ENCODE results near the gene XPO4.
"Not testable (repeated sequence)": the region's sequence is repeated elsewhere in the genome, so short reads cannot be mapped to it uniquely, and the experiment has no call there.

XPO4 gene
- total RNA-seq = 126 to 154 reads per million in 2 donors

GRCh38 chr13:20902438-20903163 is at the start of gene XPO4:
Gene XPO4, minus strand, starts transcription at chr13:20902746. Its CDS starts 8 bp downstream, at chr13:20902738.
- peak; percentile 72 for DNase-seq

GRCh38 chr13:20948001-20948400 is 45.5 kb upstream of the XPO4 start:
- DNase-seq = not testable (repeated sequence)

GRCh38 chr13:20945952-20946383 is 43.4 kb upstream of the XPO4 start:
- DNase-seq = no peak

GRCh38 chr13:20942938-20943559 is 40.5 kb upstream of the XPO4 start:
- DNase-seq = no peak

GRCh38 chr13:20940511-20940910 is 38.0 kb upstream of the XPO4 start:
- DNase-seq = not testable (repeated sequence)

- no peak for DNase-seq
These were observed 37.5 kb upstream of the XPO4 start for GRCh38 chr13:20940083-20940482.

GRCh38 chr13:20939662-20940061 is 37.1 kb upstream of the XPO4 start:
- DNase-seq = no peak

GRCh38 chr13:20938302-20938701 is 35.8 kb upstream of the XPO4 start:
- DNase-seq = no peak

GRCh38 chr13:20927596-20928257 is 25.2 kb upstream of the XPO4 start:
- DNase-seq = no peak

GRCh38 chr13:20925395-20925790 is 22.8 kb upstream of the XPO4 start:
- not testable (repeated sequence) for DNase-seq

- DNase-seq = no peak
These were observed 22.3 kb upstream of the XPO4 start for GRCh38 chr13:20924758-20925394.

- DNase-seq = no peak
These were observed 20.7 kb upstream of the XPO4 start for GRCh38 chr13:20923272-20923671.

GRCh38 chr13:20921572-20921971 is 19.0 kb upstream of the XPO4 start:
- DNase-seq = no peak

GRCh38 chr13:20915676-20916075 is 13.1 kb upstream of the XPO4 start:
- not testable (repeated sequence) for DNase-seq

GRCh38 chr13:20911037-20911436 is 8.5 kb upstream of the XPO4 start:
- DNase-seq = no peak

GRCh38 chr13:20908714-20909497 is 6.4 kb upstream of the XPO4 start:
- no peak for DNase-seq

GRCh38 chr13:20904908-20905307 is 2.4 kb upstream of the XPO4 start:
- DNase-seq = no peak

GRCh38 chr13:20903164-20903475 is 574 bp upstream of the XPO4 start:
- no peak for DNase-seq

- no peak for DNase-seq
These were observed 693 bp downstream of the XPO4 start for GRCh38 chr13:20901668-20902437.

GRCh38 chr13:20894245-20894644 is 8.3 kb downstream of the XPO4 start:
- DNase-seq = no peak

- DNase-seq = no peak
These were observed 10.8 kb downstream of the XPO4 start for GRCh38 chr13:20891768-20892167.

- no peak for DNase-seq
These were observed 11.5 kb downstream of the XPO4 start for GRCh38 chr13:20891034-20891433.
